GM19324 (cell line): ENCODE measurements around the gene DDX28.
"Not testable (repeated sequence)": the region's sequence is repeated elsewhere in the genome, so short reads cannot be mapped to it uniquely, and the experiment has no call there.

Experiments used
- ATAC-seq: cut with Tn5 transposase; IDR thresholded peaks from one replicate; pipeline ENCODE4 v1.9.1; 2021; ENCODE audit warnings: mild to moderate bottlenecking, moderate library complexity; ENCODE audit not compliant: unreplicated experiment, low FRiP score

The DDX28 gene

GRCh38 chr16:67996666-67997065, 26.4 kb downstream of the DDX28 start:
- no peak for ATAC-seq

- no peak for ATAC-seq
These were observed 27.6 kb downstream of the DDX28 start for GRCh38 chr16:67995423-67995822.

- ATAC-seq, result not testable (repeated sequence)
These were observed 29.0 kb downstream of the DDX28 start for GRCh38 chr16:67994040-67994408.

- peak; percentile 75 for ATAC-seq
These were observed 29.6 kb downstream of the DDX28 start for GRCh38 chr16:67993207-67994039.

- no peak for ATAC-seq
These were observed 30.3 kb downstream of the DDX28 start for GRCh38 chr16:67992661-67993206.

GRCh38 chr16:67990018-67990386, 33.0 kb downstream of the DDX28 start:
- ATAC-seq, result no peak

GRCh38 chr16:67989322-67990017, 33.6 kb downstream of the DDX28 start:
- no peak for ATAC-seq

- ATAC-seq, result no peak
These were observed 34.4 kb downstream of the DDX28 start for GRCh38 chr16:67988675-67989074.

- ATAC-seq, result no peak
These were observed 35.4 kb downstream of the DDX28 start for GRCh38 chr16:67987460-67988160.

- ATAC-seq, result no peak
These were observed 36.1 kb downstream of the DDX28 start for GRCh38 chr16:67986949-67987348.

- ATAC-seq, result no peak
These were observed 40.9 kb downstream of the DDX28 start for GRCh38 chr16:67982011-67982696.

GRCh38 chr16:67979955-67980678, 42.9 kb downstream of the DDX28 start, which contains the start of gene DPEP3:
TSS of gene DPEP3 (minus strand) at chr16:67980499. CDS start at chr16:67980380, 119 bp downstream.
- ATAC-seq, result no peak

GRCh38 chr16:67977469-67978227, 45.4 kb downstream of the DDX28 start:
- no peak for ATAC-seq

GRCh38 chr16:67977005-67977404, 46.0 kb downstream of the DDX28 start:
- no peak for ATAC-seq

- no peak for ATAC-seq
These were observed 46.8 kb downstream of the DDX28 start for GRCh38 chr16:67976205-67976604.

- no peak for ATAC-seq
These were observed 47.5 kb downstream of the DDX28 start for GRCh38 chr16:67975321-67976105.

GRCh38 chr16:67972285-67972684, 50.7 kb downstream of the DDX28 start:
- not testable (repeated sequence) for ATAC-seq

GRCh38 chr16:67971111-67971510, 51.9 kb downstream of the DDX28 start:
- no peak for ATAC-seq
